ENCODE data around the gene C16orf96. TPM values are rescaled to one million over a fixed set of nuclear protein-coding genes. Genes with fewer than 3 reads are reported as not detected.
A peak's percentile ranks its signal among the peaks of the same experiment; 100 is the strongest.

C16orf96 gene
- not detected for total RNA-seq
- long read RNA-seq, donor 1, result 0 reads
- long read RNA-seq, donor 2, result 0 reads

- no peaks in the 10 kb centered on the region for H3K4me1 ChIP-seq (ENCODE audit: low read depth)
- DNase-seq (no peak), ATAC-seq (no peak)
- H3K9me3 ChIP-seq, result no peaks in the 10 kb centered on the region
- no peaks in the 10 kb centered on the region for H3K36me3 ChIP-seq (ENCODE audit: low read depth)
- no peak within 1 kb of the TSS for H3K4me3 ChIP-seq
- intact Hi-C loops (cut with DNase I, micrococcal nuclease), result no loop called here
- no peak for TF ChIP-seq CTCF (IDR thresholded peaks at IDR 0.05)
These were observed at the start of gene C16orf96 for GRCh38 chr16:4556112-4556511. C16orf96 (plus strand) TSS chr16:4556340; CDS start chr16:4556490, 150 bp downstream.

GRCh38 chr16:4506450-4506849 is 49.7 kb upstream of the C16orf96 start:
- ATAC-seq (peak; percentile 74), DNase-seq (peak in 1 of 3 donors; percentile 79)
- intact Hi-C loops (cut with DNase I, micrococcal nuclease), result loop anchor here in 1 of 2 donors (5.0 kb wide), 1 partner anchor 41 kb away; no protein-coding TSS in a partner anchor
- Histone ChIP-seq H3K9me3 (no peaks in the 10 kb centered on the region), H3K4me3 (no peak overlapping the region), H3K36me3 (ENCODE audit: low read depth) (peaks cover 9% of the 10 kb centered on the region), H3K4me1 (ENCODE audit: low read depth) (peaks cover under 1% of the 10 kb centered on the region)
- TF ChIP-seq CTCF (IDR thresholded peaks at IDR 0.05), result peak; percentile 47

GRCh38 chr16:4507588-4508345 is 48.4 kb upstream of the C16orf96 start:
- ATAC-seq (no peak), DNase-seq (no peak)
- Histone ChIP-seq H3K4me3 (no peak overlapping the region), H3K36me3 (ENCODE audit: low read depth) (peaks cover 9% of the 10 kb centered on the region), H3K9me3 (no peaks in the 10 kb centered on the region), H3K4me1 (ENCODE audit: low read depth) (peaks cover 4% of the 10 kb centered on the region)
- TF ChIP-seq CTCF (IDR thresholded peaks at IDR 0.05), result no peak
- intact Hi-C loops (cut with DNase I, micrococcal nuclease), result loop anchor here in 1 of 2 donors (5.0 kb wide), 1 partner anchor 40 kb away; no protein-coding TSS in a partner anchor

GRCh38 chr16:4508806-4509205 is 47.3 kb upstream of the C16orf96 start:
- no peak for DNase-seq
- Histone ChIP-seq H3K4me3 (no peak overlapping the region), H3K9me3 (no peaks in the 10 kb centered on the region), H3K4me1 (ENCODE audit: low read depth) (peaks cover 5% of the 10 kb centered on the region), H3K36me3 (ENCODE audit: low read depth) (peaks cover 9% of the 10 kb centered on the region)
- no peak for ATAC-seq
- TF ChIP-seq CTCF (IDR thresholded peaks at IDR 0.05), result no peak
- intact Hi-C loops (cut with DNase I, micrococcal nuclease), result loop anchor here in 1 of 2 donors (5.0 kb wide), 1 partner anchor 38 kb away; no protein-coding TSS in a partner anchor

- no peak for TF ChIP-seq CTCF (IDR thresholded peaks at IDR 0.05)
- no peak overlapping the region for H3K4me3 ChIP-seq
- intact Hi-C loops (cut with DNase I, micrococcal nuclease), result loop anchor here in 1 of 2 donors (5.0 kb wide), 1 partner anchor 38 kb away; no protein-coding TSS in a partner anchor
- ATAC-seq (no peak), DNase-seq (no peak)
- peaks cover 7% of the 10 kb centered on the region for H3K4me1 ChIP-seq (ENCODE audit: low read depth)
- H3K9me3 ChIP-seq, result no peaks in the 10 kb centered on the region
- peaks cover 9% of the 10 kb centered on the region for H3K36me3 ChIP-seq (ENCODE audit: low read depth)
These were observed 46.7 kb upstream of the C16orf96 start for GRCh38 chr16:4509420-4509819.
